GM18519 (cell line): ENCODE data around the gene CARD10.
"Not testable (repeated sequence)": the region's sequence is repeated elsewhere in the genome, so short reads cannot be mapped to it uniquely, and the experiment has no call there.

ENCODE experiments used
- ATAC-seq: cut with Tn5 transposase; IDR thresholded peaks from one replicate; pipeline ENCODE4 v1.9.1; 2021; ENCODE audit warnings: mild to moderate bottlenecking, moderate library complexity; ENCODE audit not compliant: unreplicated experiment, low FRiP score

The CARD10 gene

DNA sequence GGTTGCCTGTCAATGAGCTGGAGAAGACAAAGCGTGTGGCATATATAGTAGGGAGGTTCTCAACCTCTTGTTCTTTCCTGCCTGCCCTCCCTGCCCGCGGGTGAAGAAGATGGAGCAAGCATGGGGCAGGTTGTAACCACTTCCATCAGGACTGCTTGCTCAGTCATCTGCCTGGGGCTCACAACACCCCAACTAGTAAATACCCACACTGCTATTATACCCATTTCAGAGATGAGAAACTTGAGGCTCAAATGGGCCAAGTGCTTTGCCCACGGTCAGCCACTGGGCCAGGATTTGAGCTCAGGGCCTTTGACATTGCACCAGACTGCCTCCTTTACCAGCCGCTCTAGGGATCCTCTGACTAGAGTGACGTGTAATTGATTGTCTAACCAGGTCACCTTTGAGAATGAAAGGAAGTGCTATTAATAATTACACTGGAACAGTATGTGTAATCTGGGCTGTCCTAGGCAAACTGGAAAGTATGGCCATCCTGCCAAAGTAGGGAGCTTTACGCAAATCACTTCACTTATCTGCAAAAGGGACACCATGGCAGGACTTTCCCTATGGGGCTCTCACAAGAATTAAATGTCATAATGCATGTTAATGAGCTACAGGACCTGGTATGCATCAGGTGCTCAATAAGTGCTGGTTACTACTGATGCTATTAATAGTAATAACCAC is 38.2 kb upstream of the CARD10 start:
- no peak for ATAC-seq

DNA sequence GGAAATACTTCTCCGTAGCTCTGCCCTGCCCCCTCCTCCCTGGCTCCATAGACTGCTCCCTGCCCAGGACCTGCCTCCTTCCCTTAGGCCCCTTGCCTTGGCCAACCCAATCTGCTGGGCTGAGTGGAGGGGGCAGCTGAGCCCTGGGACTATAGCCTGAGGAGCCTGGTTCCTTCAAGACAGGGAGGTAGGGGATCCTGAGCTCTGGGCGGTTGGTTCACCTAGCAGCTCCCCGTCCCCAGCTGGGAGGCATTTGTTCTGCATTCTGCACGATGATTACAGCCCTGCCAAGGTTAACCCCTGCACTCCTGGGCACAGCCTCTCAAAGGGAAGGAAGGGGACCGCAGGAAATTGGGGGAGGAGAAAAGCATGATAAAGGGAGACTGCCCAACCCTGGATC is 37.5 kb upstream of the CARD10 start:
- no peak for ATAC-seq

DNA sequence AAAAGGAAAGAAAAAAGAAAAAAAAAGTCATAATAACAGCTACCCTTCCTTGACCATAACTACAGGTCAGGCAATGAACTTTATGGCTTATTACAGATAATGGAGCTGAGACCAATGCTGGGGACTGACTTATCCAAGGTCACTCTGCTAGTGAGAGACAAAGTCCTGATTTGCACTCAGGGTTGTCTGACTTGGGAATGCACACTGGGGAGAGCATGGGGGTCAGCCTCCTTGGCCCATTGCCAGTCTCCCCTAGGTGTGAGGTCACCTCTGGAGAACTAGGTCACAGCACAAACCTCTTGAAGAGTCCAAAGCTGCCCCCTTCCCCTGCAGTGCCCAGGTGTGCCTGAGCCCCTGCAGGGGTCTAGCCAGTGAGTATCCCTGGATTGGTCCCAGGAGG is 35.8 kb upstream of the CARD10 start:
- no peak for ATAC-seq

DNA sequence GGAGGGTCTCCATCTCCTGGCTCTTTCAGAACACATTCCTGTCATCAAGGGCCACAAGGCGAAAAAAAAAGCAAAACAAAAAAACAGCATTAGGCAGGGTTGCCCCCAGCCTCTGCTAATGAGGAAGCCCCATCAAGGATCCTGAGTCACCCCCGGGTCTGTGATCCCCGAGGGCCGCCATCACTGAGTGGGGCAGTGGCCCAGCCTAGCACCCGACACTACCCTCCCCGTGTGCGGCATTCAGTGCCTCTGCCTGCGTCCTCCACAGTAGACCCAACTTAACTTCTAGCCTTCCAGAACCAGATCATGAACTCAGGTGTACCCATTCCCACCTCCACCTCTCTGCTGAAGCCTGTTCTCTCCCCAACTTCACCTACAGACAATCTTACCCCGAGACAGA is 34.5 kb upstream of the CARD10 start:
- ATAC-seq, result no peak

GRCh38 chr22:37552524-37553163 is 33.4 kb upstream of the CARD10 start:
- ATAC-seq, result no peak

DNA sequence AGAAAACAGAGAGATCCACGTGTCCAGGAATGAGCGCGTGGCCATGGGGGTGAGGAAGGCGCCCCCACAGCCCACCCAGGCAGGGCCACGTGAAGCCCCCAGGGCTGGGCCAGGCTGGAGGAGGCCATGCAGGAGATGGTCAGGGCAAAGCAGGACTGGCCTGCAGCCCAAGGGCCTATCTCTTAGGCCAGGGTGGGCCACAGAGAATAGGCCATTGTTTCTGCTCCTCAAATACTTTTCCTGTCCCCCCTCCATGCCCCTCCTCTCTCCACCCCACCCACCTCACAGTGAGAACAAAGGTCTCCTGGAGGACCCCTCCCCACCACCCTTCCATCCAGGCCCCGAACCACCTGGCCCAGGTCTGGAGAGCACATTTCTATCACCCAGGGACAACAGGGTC is 32.8 kb upstream of the CARD10 start:
- ATAC-seq, result no peak

GRCh38 chr22:37550921-37551320 is 31.7 kb upstream of the CARD10 start:
- ATAC-seq, result not testable (repeated sequence)

DNA sequence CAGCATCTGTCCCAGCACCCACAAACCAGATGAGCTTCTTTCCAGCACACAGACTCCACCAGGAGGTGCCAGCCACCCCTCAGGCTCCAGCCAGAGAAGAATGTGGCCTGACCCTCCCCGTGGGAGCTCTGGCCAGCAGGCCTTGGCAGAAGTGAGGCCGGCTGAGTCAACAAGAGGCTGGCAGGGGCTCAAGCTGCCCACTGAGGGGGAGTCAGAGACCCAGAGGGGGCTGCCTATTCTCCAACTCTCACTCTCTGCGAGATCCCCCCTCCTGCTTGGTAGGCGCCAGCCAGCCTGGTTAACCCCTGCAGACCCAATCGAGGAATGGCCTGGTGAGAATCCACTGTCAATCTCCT is 30.5 kb upstream of the CARD10 start:
- ATAC-seq, result no peak

- no peak for ATAC-seq
These were observed 28.1 kb upstream of the CARD10 start for GRCh38 chr22:37547251-37547741.

GRCh38 chr22:37546437-37547250 is 27.4 kb upstream of the CARD10 start:
- ATAC-seq, result no peak

GRCh38 chr22:37545703-37546436 is 26.7 kb upstream of the CARD10 start:
- no peak for ATAC-seq

- no peak for ATAC-seq
These were observed 25.9 kb upstream of the CARD10 start for GRCh38 chr22:37544955-37545702.

- ATAC-seq, result no peak
These were observed 23.7 kb upstream of the CARD10 start for GRCh38 chr22:37542959-37543358.

- ATAC-seq, result not testable (repeated sequence)
These were observed 23.2 kb upstream of the CARD10 start for GRCh38 chr22:37542416-37542815.

GRCh38 chr22:37539790-37540189 is 20.6 kb upstream of the CARD10 start:
- not testable (repeated sequence) for ATAC-seq

DNA sequence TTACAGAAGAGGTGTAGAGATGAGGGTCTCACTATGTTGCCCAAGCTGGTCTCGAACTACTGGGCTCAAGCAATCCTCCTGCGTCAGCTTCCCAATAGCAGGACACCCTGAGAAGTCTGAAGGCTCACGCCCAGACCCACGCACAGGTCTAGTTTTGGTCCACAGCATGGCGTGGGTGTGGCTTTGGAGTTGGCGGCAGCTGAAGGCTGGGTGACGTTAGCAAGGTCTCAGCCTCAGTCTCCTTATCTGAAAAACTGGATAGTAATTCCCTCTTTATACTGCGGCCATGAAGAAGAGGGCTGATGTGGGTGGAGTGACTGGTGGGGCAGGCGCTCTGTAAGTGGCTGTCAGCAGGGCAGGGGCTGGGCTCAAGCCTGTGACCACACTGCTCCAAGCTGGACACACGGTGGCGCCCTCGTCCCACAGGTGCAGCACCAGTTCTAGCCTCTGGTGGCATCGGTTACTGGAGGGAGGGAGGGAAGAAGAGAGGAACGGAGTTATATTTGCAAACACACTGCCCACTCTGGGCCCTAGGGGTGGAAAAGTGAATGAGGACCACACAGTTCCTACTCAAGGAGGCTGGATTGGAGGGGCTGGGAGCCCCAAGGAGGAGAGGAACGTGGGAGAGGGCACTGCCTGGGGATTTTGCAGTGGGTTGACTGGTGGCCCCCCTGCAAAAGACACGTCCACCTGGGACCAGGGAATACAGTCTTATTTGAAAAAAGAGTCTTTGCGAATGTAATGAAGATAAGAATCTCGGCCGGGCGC is 19.6 kb upstream of the CARD10 start:
- ATAC-seq, result no peak

DNA sequence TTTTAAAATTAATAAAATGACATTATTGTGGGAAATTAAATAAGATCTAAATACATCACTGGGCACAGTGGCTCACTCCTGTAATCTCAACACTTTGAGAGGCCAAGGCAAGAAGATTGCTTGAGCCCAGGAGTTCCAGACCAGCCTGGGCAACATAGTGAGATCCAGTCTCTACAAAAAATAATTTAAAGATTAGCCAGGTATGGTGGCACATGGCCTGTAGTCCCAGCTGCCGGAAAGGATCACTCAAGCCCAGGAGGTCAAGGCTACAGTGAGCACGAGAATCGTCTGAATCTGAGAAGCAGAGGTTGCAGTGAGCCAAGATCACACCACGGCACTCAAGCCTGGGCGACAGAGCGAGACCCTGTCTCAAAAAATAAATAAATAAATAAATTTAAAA is 15.9 kb upstream of the CARD10 start:
- ATAC-seq, result no peak

DNA sequence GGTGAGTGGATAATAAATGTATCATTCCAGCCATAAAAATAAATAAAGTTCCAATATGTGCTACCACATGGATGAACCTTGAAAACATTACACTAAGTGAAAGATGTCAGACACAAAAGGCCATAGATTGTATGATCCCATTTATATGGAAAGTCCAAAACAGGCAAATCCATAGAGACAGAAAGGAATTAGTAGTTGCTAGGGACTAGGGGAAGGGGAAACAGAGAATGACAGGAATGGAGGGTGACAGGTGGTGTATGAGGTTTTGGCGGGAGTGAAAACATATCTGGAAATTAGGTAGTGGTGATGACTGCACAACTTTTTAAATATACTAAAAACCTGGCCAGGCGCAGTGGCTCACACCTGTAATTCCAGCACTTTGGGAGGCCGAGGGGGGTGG is 15.2 kb upstream of the CARD10 start:
- no peak for ATAC-seq

DNA sequence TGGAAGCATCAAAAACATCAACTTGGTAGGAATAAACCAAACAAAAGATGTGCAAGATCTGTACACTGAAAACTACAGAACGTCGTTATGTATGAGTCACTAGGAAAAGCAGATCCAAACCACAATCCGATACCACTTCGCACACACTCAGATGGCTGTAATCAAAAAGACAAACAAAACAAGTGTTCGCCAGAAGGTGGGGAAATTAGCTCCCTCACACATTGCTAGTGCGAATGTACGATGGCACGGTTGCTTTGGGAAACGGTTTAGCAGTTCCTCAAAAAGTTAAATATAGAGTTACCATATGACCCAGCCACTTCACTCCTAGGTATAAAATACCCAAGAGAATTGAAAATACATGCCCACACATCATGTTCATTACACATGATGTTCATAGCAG is 14.8 kb upstream of the CARD10 start:
- ATAC-seq, result no peak
